GM21825 (cell line): Measurements from ENCODE around the gene PTPRK.
"Not testable (repeated sequence)": the region's sequence is repeated elsewhere in the genome, so short reads cannot be mapped to it uniquely, and the experiment has no call there.

Experiments
- ATAC-seq: cut with Tn5 transposase; IDR thresholded peaks from one replicate; pipeline ENCODE4 v1.9.1; 2021; ENCODE audit warnings: mild to moderate bottlenecking, moderate library complexity; ENCODE audit not compliant: unreplicated experiment

Gene PTPRK

GRCh38 chr6:128046033-128046432 lies 474.4 kb downstream of the PTPRK start:
- no peak for ATAC-seq

- ATAC-seq = no peak
These were observed 480.9 kb downstream of the PTPRK start for GRCh38 chr6:128039543-128039942.

- ATAC-seq = no peak
These were observed 483.4 kb downstream of the PTPRK start for GRCh38 chr6:128036808-128037570.

- no peak for ATAC-seq
These were observed 487.2 kb downstream of the PTPRK start for GRCh38 chr6:128033156-128033555.

GRCh38 chr6:128032042-128032441 lies 488.4 kb downstream of the PTPRK start:
- ATAC-seq = no peak

GRCh38 chr6:128029826-128030225 lies 490.6 kb downstream of the PTPRK start:
- peak; percentile 79 for ATAC-seq

GRCh38 chr6:128028183-128028582 lies 492.2 kb downstream of the PTPRK start:
- no peak for ATAC-seq

GRCh38 chr6:128025478-128025877 lies 494.9 kb downstream of the PTPRK start:
- no peak for ATAC-seq

- no peak for ATAC-seq
These were observed 495.4 kb downstream of the PTPRK start for GRCh38 chr6:128024969-128025368.

GRCh38 chr6:128024046-128024445 lies 496.4 kb downstream of the PTPRK start:
- no peak for ATAC-seq

GRCh38 chr6:128018821-128019220 lies 501.6 kb downstream of the PTPRK start:
- ATAC-seq = no peak

GRCh38 chr6:128017288-128017687 lies 503.1 kb downstream of the PTPRK start:
- ATAC-seq = no peak

GRCh38 chr6:128007658-128008057 lies 512.7 kb downstream of the PTPRK start:
- ATAC-seq = no peak

GRCh38 chr6:128005009-128005408 lies 515.4 kb downstream of the PTPRK start:
- no peak for ATAC-seq

- no peak for ATAC-seq
These were observed 520.0 kb downstream of the PTPRK start for GRCh38 chr6:128000363-128000762.

GRCh38 chr6:127998985-127999384 lies 521.4 kb downstream of the PTPRK start:
- no peak for ATAC-seq

GRCh38 chr6:127997496-127998164 lies 522.8 kb downstream of the PTPRK start:
- ATAC-seq = no peak

GRCh38 chr6:127996925-127997324 lies 523.5 kb downstream of the PTPRK start:
- ATAC-seq = no peak

- ATAC-seq = no peak
These were observed 528.3 kb downstream of the PTPRK start for GRCh38 chr6:127992144-127992543.

- no peak for ATAC-seq
These were observed 530.3 kb downstream of the PTPRK start for GRCh38 chr6:127990074-127990473.

GRCh38 chr6:127980996-127981395 lies 539.4 kb downstream of the PTPRK start:
- no peak for ATAC-seq

- not testable (repeated sequence) for ATAC-seq
These were observed 542.2 kb downstream of the PTPRK start for GRCh38 chr6:127978185-127978584.
